ENCODE measurements around the gene EGFL7. TPM values are rescaled to one million over a fixed set of nuclear protein-coding genes. Genes with fewer than 3 reads are reported as not detected.

Gene EGFL7
- total RNA-seq, 1 donor from 2014 or later = 16.3 TPM

GRCh38 chr9:136664000-136664915 lies 1.5 kb downstream of the EGFL7 start:
- TF ChIP-seq CTCF (IDR thresholded peaks at IDR 0.05; ENCODE audit: unreplicated experiment) = no peak

GRCh38 chr9:136665111-136665703 lies 2.5 kb downstream of the EGFL7 start:
- TF ChIP-seq CTCF (IDR thresholded peaks at IDR 0.05; ENCODE audit: unreplicated experiment) = peak; percentile 57
- Mint-ChIP-seq H3K4me3 (ENCODE audit: low read depth) (peak overlapping the region; percentile 73), H3K9me3 (ENCODE audit: low read depth) (no peaks in the 10 kb centered on the region), H3K36me3 (ENCODE audit: insufficient read depth) (no peaks in the 10 kb centered on the region), H3K4me1 (ENCODE audit: low read depth) (peaks cover 1% of the 10 kb centered on the region), H3K27ac (peak overlapping the region; percentile 13), H3K27me3 (no peaks in the 10 kb centered on the region)
- peak; percentile 52 for DNase-seq (ENCODE audit: low spot score, unreplicated experiment)

More at GRCh38 chr9:136664000-136664915, 1.5 kb downstream of the EGFL7 start:
- no peaks in the 10 kb centered on the region for H3K27me3 Mint-ChIP-seq
- peaks cover 1% of the 10 kb centered on the region for H3K4me1 Mint-ChIP-seq (ENCODE audit: low read depth)
- no peak for DNase-seq (ENCODE audit: low spot score, unreplicated experiment)
- H3K36me3 Mint-ChIP-seq (ENCODE audit: insufficient read depth) = no peaks in the 10 kb centered on the region
- no peak overlapping the region for H3K27ac Mint-ChIP-seq
- H3K9me3 Mint-ChIP-seq (ENCODE audit: low read depth) = no peaks in the 10 kb centered on the region
- H3K4me3 Mint-ChIP-seq (ENCODE audit: low read depth) = peak overlapping the region; percentile 73

GRCh38 chr9:136665704-136666371 lies 3.1 kb downstream of the EGFL7 start:
- no peak for DNase-seq (ENCODE audit: low spot score, unreplicated experiment)
- H3K36me3 Mint-ChIP-seq (ENCODE audit: insufficient read depth) = no peaks in the 10 kb centered on the region
- H3K27me3 Mint-ChIP-seq = no peaks in the 10 kb centered on the region
- TF ChIP-seq CTCF (IDR thresholded peaks at IDR 0.05; ENCODE audit: unreplicated experiment) = no peak
- H3K9me3 Mint-ChIP-seq (ENCODE audit: low read depth) = no peaks in the 10 kb centered on the region
- H3K27ac Mint-ChIP-seq = no peak overlapping the region
- H3K4me1 Mint-ChIP-seq (ENCODE audit: low read depth) = peaks cover 1% of the 10 kb centered on the region
- no peak overlapping the region for H3K4me3 Mint-ChIP-seq (ENCODE audit: low read depth)

- no peak overlapping the region for H3K27ac Mint-ChIP-seq
- TF ChIP-seq CTCF (IDR thresholded peaks at IDR 0.05; ENCODE audit: unreplicated experiment) = no peak
- H3K27me3 Mint-ChIP-seq = no peaks in the 10 kb centered on the region
- no peak for DNase-seq (ENCODE audit: low spot score, unreplicated experiment)
- no peaks in the 10 kb centered on the region for H3K9me3 Mint-ChIP-seq (ENCODE audit: low read depth)
- H3K36me3 Mint-ChIP-seq (ENCODE audit: insufficient read depth) = no peaks in the 10 kb centered on the region
- peaks cover 1% of the 10 kb centered on the region for H3K4me1 Mint-ChIP-seq (ENCODE audit: low read depth)
- peak overlapping the region; percentile 45 for H3K4me3 Mint-ChIP-seq (ENCODE audit: low read depth)
Observed at GRCh38 chr9:136666372-136667213, 3.9 kb downstream of the EGFL7 start.
